Endothelial cell of umbilical vein (primary cell): ENCODE measurements around the gene PDSS2. TPM values are rescaled to one million over a fixed set of nuclear protein-coding genes. Genes with fewer than 3 reads are reported as not detected.

Experiments used
- BruUV-seq: library from RNA; stranded (reverse); fragments of 400-500 nt; replicated peaks from 2 replicates; lab custom pipeline; 2021; lab: Mats Ljungman, UMichigan
- CTCF ChIA-PET: fragments of 300-600, 350-600 bp; sonication (Branson Sonifier 250); formaldehyde crosslinking; loops from one replicate; lab custom pipeline; 2021; ENCODE audit warnings: antibody characterized with exemption, inconsistent platforms; lab: Charles Lee
- POLR2A ChIA-PET: fragments of 300-600, 350-600 bp; sonication (Branson Sonifier 250); formaldehyde crosslinking; loops from one replicate; lab custom pipeline; 2021; ENCODE audit warnings: antibody characterized with exemption, inconsistent platforms; lab: Charles Lee
- DNase-seq: peaks from one replicate; pipeline ENCODE4 v3.0.0-alpha.2; 2011; ENCODE audit warnings: low read depth, low spot score
- FAIRE-seq: peaks from 2 replicates; lab custom pipeline; 2011; peaks lifted over from hg19 to GRCh38; lab: Jason Lieb, UNC
- H2AFZ ChIP-seq: 2 replicates; pipeline ENCODE4 v1.6.0; 2012; ENCODE audit warnings: low read depth, low read length, control low read depth, inconsistent platforms
- H3K27ac ChIP-seq: 2 replicates; pipeline ENCODE4 v1.5.1; 2011; ENCODE audit warnings: low read depth, mild to moderate bottlenecking, control low read depth, low read length, moderate library complexity; ENCODE audit not compliant: insufficient read depth
- H3K27me3 ChIP-seq, 2 experiments: 2 replicates each; pipeline versions ENCODE4 v1.6.0 to v1.6.1; 2011; ENCODE audit warnings: low read length in 2 of 2, mixed read lengths in 1 of 2; ENCODE audit not compliant: control insufficient read depth in 2 of 2, insufficient read depth in 2 of 2
- H3K36me3 ChIP-seq, 2 experiments: 2 replicates in 1 of 2; 3 replicates in 1 of 2; pipeline ENCODE4 v1.5.1; 2011; ENCODE audit warnings: low read length in 2 of 2, mild to moderate bottlenecking in 1 of 2, moderate library complexity in 1 of 2; ENCODE audit not compliant: control insufficient read depth in 2 of 2, insufficient read depth in 2 of 2; ENCODE audit errors: extremely low read depth in 1 of 2
- H3K4me1 ChIP-seq: 3 replicates; pipeline ENCODE4 v1.5.1; 2011; ENCODE audit warnings: mild to moderate bottlenecking, low read length; ENCODE audit not compliant: control insufficient read depth, insufficient read depth; ENCODE audit errors: extremely low read depth
- H3K4me2 ChIP-seq: 2 replicates; pipeline ENCODE4 v1.6.1; 2011; ENCODE audit warnings: low read length, control low read depth, mixed read lengths; ENCODE audit not compliant: insufficient read depth
- H3K4me3 ChIP-seq, 3 experiments: fragments of 200-600 bp in 1 of 3; sonication (generic), shearing (Covaris generic) in 1 of 3; replicated peaks in 1 of 3; 2 replicates each; pipeline ENCODE4 v1.5.1; 2011 to 2016; ENCODE audit warnings: control low read depth in 3 of 3, low read length in 3 of 3, mild to moderate bottlenecking in 2 of 3, inconsistent platforms in 1 of 3, low read depth in 1 of 3, moderate library complexity in 1 of 3; ENCODE audit not compliant: insufficient read depth in 1 of 3
- H3K79me2 ChIP-seq: 2 replicates; pipeline ENCODE4 v1.6.0; 2012; ENCODE audit warnings: low read length, inconsistent platforms; ENCODE audit not compliant: control insufficient read depth, insufficient read depth
- H3K9ac ChIP-seq: replicated peaks from 2 replicates; pipeline ENCODE3; 2011; ENCODE audit warnings: low read length, control low read depth; ENCODE audit not compliant: insufficient read depth; ENCODE audit errors: extremely low read depth
- H3K9me1 ChIP-seq: replicated peaks from 3 replicates; pipeline ENCODE4 v1.6.0; 2011; ENCODE audit warnings: mild to moderate bottlenecking, low read length; ENCODE audit not compliant: control insufficient read depth, insufficient read depth; ENCODE audit errors: extremely low read depth
- H3K9me3 ChIP-seq: replicated peaks from 2 replicates; pipeline ENCODE4 v1.5.1; 2012; ENCODE audit warnings: low read length, inconsistent platforms; ENCODE audit not compliant: control insufficient read depth, insufficient read depth
- H4K20me1 ChIP-seq: replicated peaks from 2 replicates; pipeline ENCODE3; 2011; ENCODE audit warnings: mild to moderate bottlenecking, low read length; ENCODE audit not compliant: control insufficient read depth, insufficient read depth; ENCODE audit errors: extremely low read depth
- CTCF ChIP-seq, 2 donors: IDR thresholded peaks; 1 replicate in 1 of 2; 2 replicates in 1 of 2; pipeline ENCODE4 v1.5.1; 2011; ENCODE audit warnings: low read length in 2 of 2, mild to moderate bottlenecking in 2 of 2, moderate library complexity in 2 of 2, control low read depth in 1 of 2, inconsistent platforms in 1 of 2, low read depth in 1 of 2; ENCODE audit not compliant: insufficient read depth in 1 of 2; ENCODE audit errors: extremely low read depth in 1 of 2
- FOS ChIP-seq: IDR thresholded peaks from 2 replicates; pipeline ENCODE4 v1.6.1; 2011; ENCODE audit warnings: mild to moderate bottlenecking, low read length, moderate library complexity, borderline replicate concordance; ENCODE audit not compliant: insufficient read depth
- GATA2 ChIP-seq: IDR thresholded peaks from 2 replicates; pipeline ENCODE4 v1.7.0; 2011; ENCODE audit warnings: low read depth, mild to moderate bottlenecking, moderate library complexity, mixed read lengths, low read length; ENCODE audit not compliant: insufficient read length, insufficient read depth
- JUN ChIP-seq: IDR thresholded peaks from 2 replicates; pipeline ENCODE4 v1.6.1; 2011; ENCODE audit warnings: borderline replicate concordance, low read depth; ENCODE audit not compliant: insufficient read length, insufficient read depth
- MYC ChIP-seq: IDR thresholded peaks from one replicate; pipeline ENCODE4 v1.6.1; 2011; ENCODE audit warnings: mild to moderate bottlenecking, low read depth, low read length
- dilution Hi-C: fragments of 300-500 bp; cut with MboI; formaldehyde crosslinking; loops from one replicate; pipeline ENCODE4 v1.15.0; 2019; ENCODE audit warnings: low sequenced_read_pairs; ENCODE audit not compliant: extremely low pct_ligation_motif_present
- intact Hi-C: fragments of 100-400 bp; cut with micrococcal nuclease; formaldehyde crosslinking; loops from one replicate; pipeline ENCODE4 v1.10.0; 2022
- polyA plus RNA-seq, 4 experiments: library from polyadenylated mRNA; depleted of rRNA in 3 of 4; stranded (reverse) in 3 of 4; unstranded in 1 of 4; fragments of >200 nt; gene quantifications; 2 replicates each; pipeline versions ENCODE4 v1.2.1 to v1.2.3, GENCODE V29; 2011 to 2012; ENCODE audit warnings: missing spikeins in 1 of 4
- total RNA-seq: library from RNA; stranded (reverse); gene quantifications from 2 replicates; pipeline ENCODE4 v1.2.3, GENCODE V29; 2021

PDSS2 gene
- total and polyA plus RNA-seq, 2 donors (not counting 3 experiments of a cell fraction or from before 2014, with no cell fraction given), result 7.6 to 9.3 TPM

- no TSS peak for BruUV-seq
- Histone ChIP-seq H3K9me1 (no peaks in the 10 kb centered on the region), H3K9me3 (no peaks in the 10 kb centered on the region), H3K27me3 (no peaks in the 10 kb centered on the region), H3K36me3 (no peaks in the 10 kb centered on the region), H3K79me2 (no peaks in the 10 kb centered on the region), H2AFZ (no peak overlapping the region), H3K4me2 (no peak overlapping the region), H4K20me1 (no peaks in the 10 kb centered on the region), H3K9ac (no peak overlapping the region), H3K27ac (no peak overlapping the region), H3K4me1 (no peaks in the 10 kb centered on the region), H3K4me3 (no peak overlapping the region)
- dilution Hi-C loops, result no loop called here
- DNase-seq (no peak), FAIRE-seq (no peak)
- TF ChIP-seq CTCF (IDR thresholded peaks at IDR 0.05; ENCODE audit: extremely low read depth in 1 of 2, insufficient read depth in 1 of 2, low read depth in 1 of 2, low read length in 2 of 2) (no peak), JUN (no peak), FOS (no peak), GATA2 (no peak), MYC (no peak)
- intact Hi-C loops, result no loop called here
- ChIA-PET POLR2A (no interaction called here), CTCF (no interaction called here)
Measured at GRCh38 chr6:107144666-107145065, 314.7 kb downstream of the PDSS2 start.

- Histone ChIP-seq H3K9me3 (no peaks in the 10 kb centered on the region), H4K20me1 (no peaks in the 10 kb centered on the region), H3K27me3 (no peaks in the 10 kb centered on the region), H3K4me2 (no peak overlapping the region), H3K9me1 (no peaks in the 10 kb centered on the region), H3K4me3 (no peak overlapping the region), H3K9ac (no peak overlapping the region), H3K4me1 (no peaks in the 10 kb centered on the region), H3K36me3 (no peaks in the 10 kb centered on the region), H2AFZ (no peak overlapping the region), H3K27ac (no peak overlapping the region), H3K79me2 (no peaks in the 10 kb centered on the region)
- CTCF ChIA-PET, result no interaction called here
- dilution Hi-C loops (no loop called here), intact Hi-C loops (no loop called here)
- BruUV-seq, result no TSS peak
- POLR2A ChIA-PET, result no interaction called here
- no peak for FAIRE-seq
- TF ChIP-seq FOS, result no peak
- TF ChIP-seq CTCF (IDR thresholded peaks at IDR 0.05; ENCODE audit: extremely low read depth in 1 of 2, insufficient read depth in 1 of 2, low read depth in 1 of 2, low read length in 2 of 2), result no peak
- DNase-seq, result no peak
Measured at GRCh38 chr6:107144014-107144413, 315.4 kb downstream of the PDSS2 start.
